Common myeloid progenitor, CD34-positive (primary cell): Measurements from ENCODE around the gene ZNF416. TPM values are rescaled to one million over a fixed set of nuclear protein-coding genes. Genes with fewer than 3 reads are reported as not detected.

Experiments used
- CTCF ChIA-PET: fragments of 350-600 bp; sonication (Branson Sonifier 250); formaldehyde crosslinking; loops from one replicate; lab custom pipeline; 2021; ENCODE audit warnings: antibody characterized with exemption; lab: Charles Lee
- POLR2A ChIA-PET: fragments of 350-600 bp; sonication (Branson Sonifier 250); formaldehyde crosslinking; loops from one replicate; lab custom pipeline; 2021; ENCODE audit warnings: antibody characterized with exemption; lab: Charles Lee
- DNase-seq, 3 donors: peaks; one replicate each; pipeline versions ENCODE4 v3.0.0 to v3.0.0-alpha.2; 2013
- H3K27ac ChIP-seq, 2 experiments: 1 replicate in 1 of 2; 2 replicates in 1 of 2; pipeline ENCODE4 v1.7.0; 2013; ENCODE audit warnings: inconsistent platforms in 2 of 2, low read length in 2 of 2, mild to moderate bottlenecking in 2 of 2, low read depth in 1 of 2, moderate library complexity in 1 of 2; ENCODE audit not compliant: severe bottlenecking in 2 of 2, insufficient read depth in 1 of 2, poor library complexity in 1 of 2
- H3K27me3 ChIP-seq, 5 experiments: replicated peaks in 2 of 5; 1 replicate in 3 of 5; 2 replicates in 2 of 5; pipeline versions ENCODE4 v1.6.1 to v1.7.0; 2013; ENCODE audit warnings: low read length in 4 of 5, mild to moderate bottlenecking in 2 of 5, moderate library complexity in 2 of 5, inconsistent platforms in 1 of 5; ENCODE audit not compliant: insufficient read depth in 5 of 5, control insufficient read depth in 4 of 5
- H3K36me3 ChIP-seq, 4 experiments: 1 replicate in 2 of 4; 2 replicates in 2 of 4; pipeline versions ENCODE4 v1.6.1 to v1.7.0; 2013; ENCODE audit warnings: low read length in 3 of 4, control low read depth in 1 of 4, mild to moderate bottlenecking in 1 of 4; ENCODE audit not compliant: control insufficient read depth in 4 of 4, insufficient read depth in 4 of 4
- H3K4me1 ChIP-seq, 4 experiments: 1 replicate in 3 of 4; 2 replicates in 1 of 4; pipeline versions ENCODE4 v1.6.1 to v1.7.1; 2013; ENCODE audit warnings: low read length in 3 of 4, mild to moderate bottlenecking in 3 of 4, control low read depth in 1 of 4, inconsistent platforms in 1 of 4, moderate library complexity in 1 of 4; ENCODE audit not compliant: control insufficient read depth in 4 of 4, insufficient read depth in 4 of 4; ENCODE audit errors: control extremely low read depth in 1 of 4
- H3K4me3 ChIP-seq, 7 experiments: 1 replicate in 4 of 7; 2 replicates in 3 of 7; pipeline versions ENCODE4 v1.5.1 to v1.7.0; 2013; ENCODE audit warnings: mild to moderate bottlenecking in 7 of 7, low read length in 6 of 7, moderate library complexity in 6 of 7, inconsistent platforms in 2 of 7, low read depth in 2 of 7, control low read depth in 1 of 7; ENCODE audit not compliant: insufficient read depth in 4 of 7, control insufficient read depth in 1 of 7; ENCODE audit errors: extremely low read depth in 1 of 7
- H3K9me3 ChIP-seq, 5 experiments: 1 replicate in 4 of 5; 2 replicates in 1 of 5; pipeline versions ENCODE4 v1.6.1 to v1.7.1; 2013; ENCODE audit warnings: low read length in 4 of 5, mild to moderate bottlenecking in 2 of 5, inconsistent platforms in 1 of 5, low read depth in 1 of 5, moderate library complexity in 1 of 5; ENCODE audit not compliant: control insufficient read depth in 4 of 5, insufficient read depth in 2 of 5; ENCODE audit errors: control extremely low read depth in 1 of 5
- WGBS: methylation state at CpG from one replicate; pipeline ENCODE4 v1.1.5; 2013; ENCODE audit not compliant: insufficient coverage; 5-methylcytosine and 5-hydroxymethylcytosine counted together
- polyA plus RNA-seq: library from polyadenylated mRNA; unstranded; fragments of 120-200 nt; gene quantifications from one replicate; pipeline ENCODE4 v1.2.1, GENCODE V29; 2013

The ZNF416 gene
- 5.6 TPM for polyA plus RNA-seq

DNA sequence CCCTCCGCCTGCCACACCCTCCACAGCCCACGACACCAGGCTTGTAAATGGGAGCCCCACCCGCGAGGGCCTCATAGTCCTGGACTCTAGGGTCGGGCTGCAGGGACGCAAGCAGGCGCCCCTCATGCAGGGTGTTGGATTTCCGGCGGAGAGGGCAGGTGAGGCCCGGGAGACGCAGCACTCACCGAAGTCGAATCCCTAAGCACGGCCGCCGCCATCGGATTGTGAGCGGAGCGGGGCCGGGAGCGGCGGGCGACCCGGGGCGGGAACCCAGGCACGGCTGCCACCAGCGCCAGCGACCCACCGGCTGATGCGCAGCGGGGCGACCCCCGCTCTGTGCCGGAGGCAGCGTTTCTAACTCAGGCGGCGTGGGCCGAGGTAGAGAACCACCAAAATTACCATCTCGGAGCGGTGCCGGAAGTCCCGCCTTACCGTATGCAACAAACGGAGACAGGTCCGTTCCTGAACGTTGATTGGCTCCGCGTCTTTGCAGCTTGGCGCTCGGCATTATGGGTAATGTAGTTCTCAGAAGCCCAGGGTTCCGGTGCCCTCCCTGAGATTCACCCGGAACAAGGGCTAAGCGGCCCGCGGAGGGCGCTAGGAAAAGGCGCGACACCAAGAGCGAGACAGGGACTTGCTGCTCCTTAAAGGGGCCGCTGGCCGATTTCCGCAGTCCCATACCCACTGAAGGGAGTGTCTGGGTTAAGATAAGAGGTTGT is at the start of gene ZNF416:
ZNF416 (minus strand) TSS at position 425 of the 719 bp plus-strand sequence; CDS start at position 218, 207 bp downstream.
- WGBS = under 1% methylated on average over 50 of the region's 62 CpGs
- Histone ChIP-seq H3K4me1 (peaks cover 0 to 18% (median 13%) of the 10 kb centered on the region in 4 experiments), H3K27me3 (no peaks in the 10 kb centered on the region), H3K27ac (peak within 1 kb of the TSS; percentile 49 to 85), H3K36me3 (peaks cover 26 to 37% (median 33%) of the 10 kb centered on the region in 4 experiments), H3K4me3 (peak within 1 kb of the TSS; percentile 75 to 92 (median 90)), H3K9me3 (peaks cover 11 to 56% (median 40%) of the 10 kb centered on the region in 5 experiments)
- DNase-seq = peak; percentile 99 to 100 (median 100)
- CTCF ChIA-PET = interaction anchor here (1.5 kb wide), 1 partner anchor 21 kb away, joined by 3 read pairs; no protein-coding TSS in a partner anchor
- POLR2A ChIA-PET = interaction anchor here (0.5 to 0.6 kb wide), 3 partner anchors 51 to 1199 kb away, joined by 3 to 5 read pairs (median 4); no protein-coding TSS in a partner anchor

DNA sequence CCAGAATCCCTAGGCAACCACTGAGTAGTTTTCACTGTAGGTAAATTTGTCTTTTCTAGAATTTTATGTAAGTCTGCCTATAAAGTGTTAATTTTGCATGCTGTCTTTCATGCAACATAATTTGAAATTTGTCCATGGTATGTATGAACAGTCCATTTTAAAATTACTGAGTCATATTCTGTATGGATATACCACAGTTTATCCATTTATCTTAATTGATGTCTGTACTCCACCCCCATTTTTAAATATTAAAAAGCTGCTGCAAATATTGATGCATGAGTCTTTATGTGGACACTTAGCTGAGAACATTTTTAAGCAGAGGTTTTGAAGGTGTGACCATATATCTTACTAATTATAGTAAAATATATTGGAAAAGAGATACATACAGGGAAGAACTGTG is 44.4 kb upstream of the ZNF416 start:
- Histone ChIP-seq H3K4me3 (peak overlapping the region in 1 of 7 experiments; percentile 29), H3K36me3 (peaks cover 47 to 70% (median 63%) of the 10 kb centered on the region in 4 experiments), H3K4me1 (no peaks in the 10 kb centered on the region), H3K27ac (no peak overlapping the region), H3K27me3 (no peaks in the 10 kb centered on the region), H3K9me3 (peaks cover 27 to 88% (median 69%) of the 10 kb centered on the region in 5 experiments)
- ChIA-PET CTCF (no interaction called here), POLR2A (interaction anchor here (0.6 kb wide), 1 partner anchor 127 kb away, joined by 4 read pairs; no protein-coding TSS in a partner anchor)
- no peak for DNase-seq

DNA sequence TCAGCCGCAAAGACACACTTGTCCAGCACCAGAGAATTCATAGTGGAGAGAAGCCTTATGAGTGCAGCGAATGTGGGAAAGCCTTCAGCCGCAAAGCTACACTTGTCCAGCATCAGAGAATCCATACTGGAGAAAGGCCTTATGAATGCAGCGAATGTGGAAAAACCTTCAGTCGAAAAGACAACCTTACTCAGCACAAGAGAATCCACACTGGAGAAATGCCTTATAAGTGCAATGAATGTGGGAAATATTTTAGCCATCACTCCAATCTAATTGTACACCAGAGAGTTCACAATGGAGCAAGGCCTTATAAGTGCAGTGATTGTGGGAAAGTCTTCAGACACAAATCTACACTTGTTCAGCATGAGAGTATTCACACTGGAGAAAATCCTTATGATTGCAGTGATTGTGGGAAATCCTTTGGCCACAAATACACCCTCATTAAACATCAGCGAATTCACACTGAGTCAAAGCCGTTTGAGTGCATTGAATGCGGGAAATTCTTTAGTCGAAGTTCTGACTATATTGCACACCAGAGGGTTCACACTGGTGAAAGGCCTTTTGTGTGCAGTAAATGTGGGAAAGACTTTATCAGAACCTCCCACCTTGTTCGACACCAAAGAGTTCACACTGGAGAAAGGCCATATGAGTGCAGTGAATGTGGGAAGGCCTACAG is 42.1 kb upstream of the ZNF416 start:
- 98% methylated on average over 4 of the region's 10 CpGs for WGBS
- DNase-seq = peak in 2 of 3 donors; percentile 35 to 62
- H3K4me1 ChIP-seq = no peaks in the 10 kb centered on the region
- H3K27ac ChIP-seq = no peak overlapping the region
- peaks cover 65 to 92% (median 84%) of the 10 kb centered on the region in 4 experiments for H3K36me3 ChIP-seq
- POLR2A ChIA-PET = no interaction called here
- H3K9me3 ChIP-seq = peaks cover 31 to 98% (median 84%) of the 10 kb centered on the region in 5 experiments
- CTCF ChIA-PET = interaction anchor here (0.5 kb wide), 1 partner anchor 43 kb away, joined by 4 read pairs; no protein-coding TSS in a partner anchor
- peak overlapping the region in 2 of 7 experiments; percentile 2 to 11 for H3K4me3 ChIP-seq
- no peaks in the 10 kb centered on the region for H3K27me3 ChIP-seq

DNA sequence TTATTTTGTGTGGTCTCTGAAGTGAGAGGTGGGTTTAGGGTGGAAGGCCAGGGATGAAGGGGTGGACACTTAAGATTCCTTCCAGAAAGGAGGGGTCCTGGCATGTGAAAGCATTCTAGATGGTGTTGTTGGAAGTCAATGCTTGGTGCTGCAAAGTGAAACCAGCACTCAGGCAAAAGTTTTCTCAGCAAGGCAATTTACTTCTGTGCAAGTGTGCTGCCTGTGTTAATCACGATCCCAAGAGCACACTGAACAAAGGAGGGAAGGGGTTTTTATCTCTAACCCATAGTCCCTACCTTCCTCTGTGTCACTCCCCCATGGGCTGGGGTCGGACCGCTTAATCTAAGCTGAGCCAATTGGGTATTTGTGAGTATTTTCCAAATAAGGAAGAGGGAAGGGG is 36.6 kb upstream of the ZNF416 start:
- Histone ChIP-seq H3K4me1 (peaks cover 0 to 12% (median 6%) of the 10 kb centered on the region in 4 experiments), H3K36me3 (peaks cover 37 to 54% (median 50%) of the 10 kb centered on the region in 4 experiments), H3K27me3 (no peaks in the 10 kb centered on the region), H3K4me3 (peak overlapping the region in 5 of 7 experiments; percentile 90 to 98 (median 94)), H3K9me3 (peaks cover 12 to 59% (median 58%) of the 10 kb centered on the region in 5 experiments), H3K27ac (no peak overlapping the region)
- WGBS = no CpG with 5 or more reads among the region's 3 CpGs
- CTCF ChIA-PET = no interaction called here
- POLR2A ChIA-PET = no interaction called here
- peak in 1 of 3 donors; percentile 45 for DNase-seq

DNA sequence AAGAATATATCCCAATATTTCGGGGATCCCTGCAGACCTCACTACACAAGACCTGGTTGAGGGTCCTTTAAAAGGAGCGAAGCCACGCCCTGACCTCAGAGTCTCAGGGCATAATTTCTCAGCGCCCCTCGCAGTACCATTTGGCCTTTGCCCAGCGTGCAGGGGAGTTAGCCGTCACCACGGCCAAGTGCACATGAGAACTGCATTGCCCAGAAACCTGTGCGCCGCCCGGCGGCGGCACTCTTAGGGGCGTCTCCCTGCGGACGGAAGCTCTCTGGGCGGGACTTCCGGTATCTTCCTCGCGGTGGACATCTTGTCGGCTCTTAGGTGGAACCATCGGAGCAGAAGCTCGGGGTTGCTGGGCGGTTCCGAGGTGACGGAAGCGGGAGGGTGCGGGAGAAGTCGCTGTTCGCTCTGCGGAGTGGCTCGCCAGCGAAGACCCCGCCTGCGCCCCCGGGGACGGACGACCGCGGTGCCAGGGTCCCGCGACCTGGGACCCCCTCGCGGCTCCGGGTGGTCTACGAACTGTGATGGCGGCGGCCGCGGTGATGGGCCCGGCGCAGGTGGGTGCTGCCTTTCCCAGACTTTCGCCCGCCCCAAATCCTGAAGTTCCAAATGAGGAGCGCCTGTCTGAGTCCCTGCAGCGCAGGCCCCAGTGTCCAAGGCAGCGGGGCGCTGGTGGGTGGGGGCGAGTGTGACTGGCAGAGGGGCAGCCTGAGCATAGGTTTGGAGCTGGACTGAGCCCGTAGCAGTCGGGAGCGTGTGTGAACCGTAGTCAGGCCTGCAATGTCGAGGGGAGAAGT is 35.4 kb upstream of the ZNF416 start, which contains the start of gene ZNF134:
ZNF134 (plus strand) TSS at position 302 of the 803 bp plus-strand sequence. CDS start 5,227 bp downstream, outside the sequence.
- POLR2A ChIA-PET = interaction anchor here (1.4 kb wide), 1 partner anchor 18 kb away, joined by 7 read pairs; the partner anchor contains the start of gene ZNF211

DNA sequence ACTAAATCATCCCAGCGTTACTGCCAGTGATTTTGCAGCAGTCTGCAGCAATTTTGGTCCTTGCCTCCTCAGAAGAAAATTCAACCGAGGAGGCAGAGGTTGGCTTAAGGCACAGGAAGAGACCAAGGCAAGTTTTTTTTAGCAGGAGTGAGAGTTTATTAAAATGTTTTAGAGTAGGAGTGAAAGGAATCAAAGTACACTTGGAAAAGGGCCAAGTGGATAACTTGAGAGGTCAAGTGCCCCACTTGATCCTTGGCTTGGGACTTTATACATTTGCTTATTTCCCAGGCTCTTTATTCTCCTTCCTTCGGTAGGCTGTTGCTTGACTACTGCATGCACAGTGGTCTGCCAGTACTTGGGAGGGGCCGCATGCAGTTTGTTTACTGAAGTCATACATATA is 32.4 kb upstream of the ZNF416 start:
- Histone ChIP-seq H3K4me3 (no peak overlapping the region), H3K27me3 (no peaks in the 10 kb centered on the region), H3K27ac (no peak overlapping the region), H3K4me1 (peaks cover 0 to 12% (median 6%) of the 10 kb centered on the region in 4 experiments), H3K36me3 (peaks cover 12 to 35% (median 29%) of the 10 kb centered on the region in 4 experiments), H3K9me3 (peaks cover 3 to 43% (median 35%) of the 10 kb centered on the region in 5 experiments)
- DNase-seq = no peak
- CTCF ChIA-PET = no interaction called here
- WGBS = 95% methylated on average over 3 of the region's 4 CpGs
- POLR2A ChIA-PET = no interaction called here

More for the DNA sequence above, 35.4 kb upstream of the ZNF416 start, which contains the start of gene ZNF134:
- 3% methylated on average over 41 of the region's 64 CpGs for WGBS
- CTCF ChIA-PET = interaction anchor here (2.1 kb wide), 1 partner anchor 13 kb away, joined by 9 read pairs; no protein-coding TSS in a partner anchor
- Histone ChIP-seq H3K9me3 (peaks cover 9 to 52% (median 47%) of the 10 kb centered on the region in 5 experiments), H3K4me1 (peaks cover 0 to 12% (median 6%) of the 10 kb centered on the region in 4 experiments), H3K4me3 (peak within 1 kb of the TSS; percentile 83 to 98 (median 94)), H3K27me3 (no peaks in the 10 kb centered on the region), H3K27ac (peak within 1 kb of the TSS; percentile 78 to 84), H3K36me3 (peaks cover 25 to 42% (median 38%) of the 10 kb centered on the region in 4 experiments)
- DNase-seq = peak; percentile 96 to 97 (median 97)
